Measurements from ENCODE around the gene LAD1. TPM values are rescaled to one million over a fixed set of nuclear protein-coding genes. Genes with fewer than 3 reads are reported as not detected.

LAD1 gene
- total and polyA plus RNA-seq, 9 of the 15 experiments (the other 6 are each of a cell fraction or from before 2014, with no cell fraction given): 0.31 TPM; not detected in 8

- ChIA-PET POLR2A (interaction anchor here (1.1 kb wide), 1 partner anchor 13 kb away, joined by 4 read pairs; no protein-coding TSS in a partner anchor), CTCF (ENCODE audit: low intra/inter-chr PET ratio) (interaction anchor here (0.6 kb wide), 1 partner anchor 254 kb away, joined by 4 read pairs; no protein-coding TSS in a partner anchor)
- DNase-seq (ENCODE audit: extremely low read depth in 1 of 4, low spot score in 3 of 4) (no peak), FAIRE-seq (no peak), ATAC-seq (no peak)
- no peak overlapping the region for H3K4me2 ChIP-seq (ENCODE audit: insufficient read depth, low read length)
- no peaks in the 10 kb centered on the region for H3K4me1 ChIP-seq (replicated peaks in 1 of 2; ENCODE audit: control insufficient read depth in 2 of 2, insufficient read depth in 2 of 2, low read length in 2 of 2)
- no peak overlapping the region for H3K27ac ChIP-seq (ENCODE audit: extremely low read depth, low read depth, low read length)
- BruUV-seq (replicated peaks): no TSS peak
- no peaks in the 10 kb centered on the region for H3K9me1 ChIP-seq (ENCODE audit: control insufficient read depth, insufficient read depth, low read length)
- H3K27me3 ChIP-seq (ENCODE audit: control insufficient read depth in 2 of 2, insufficient read depth in 2 of 2, low read length in 2 of 2): peaks cover 0 to 37% of the 10 kb centered on the region in 2 experiments; a peak in 2 of 5 replicates
- no peaks in the 10 kb centered on the region for H3K36me3 ChIP-seq (ENCODE audit: control insufficient read depth, insufficient read depth, low read length)
- intact Hi-C loops (cut with micrococcal nuclease): no loop called here
- 0% methylated on average over 2 of the region's 2 CpGs for WGBS (ENCODE audit: insufficient coverage, low coverage, missing lambda C conversion rate)
- peaks cover 19% of the 10 kb centered on the region for H4K20me1 ChIP-seq (replicated peaks; ENCODE audit: control insufficient read depth, insufficient read depth, low read length)
- no peak overlapping the region for H3K4me3 ChIP-seq
- H3K9ac ChIP-seq (ENCODE audit: insufficient read depth in 1 of 2, low read depth in 2 of 2, low read length in 2 of 2): no peak overlapping the region
- H3K79me2 ChIP-seq (ENCODE audit: control insufficient read depth, insufficient read depth, low read length): no peaks in the 10 kb centered on the region
- H2AFZ ChIP-seq (ENCODE audit: low read depth, low read length): no peak overlapping the region
- TF ChIP-seq ZNF263 (CRISPR knock-in tag; IDR thresholded peaks at IDR 0.05; ENCODE audit: borderline replicate concordance): no peak
- TF ChIP-seq PHB (CRISPR knock-in tag; IDR thresholded peaks at IDR 0.05): no peak
- TF ChIP-seq ZNF174 (CRISPR knock-in tag; IDR thresholded peaks at IDR 0.05): no peak
- TF ChIP-seq ZNF699 (CRISPR knock-in tag; IDR thresholded peaks at IDR 0.05; ENCODE audit: insufficient replicate concordance): no peak
- TF ChIP-seq L3MBTL2 (IDR thresholded peaks at IDR 0.05): no peak
- TF ChIP-seq HDAC6 (IDR thresholded peaks at IDR 0.05; ENCODE audit: low read depth, low read length): no peak
- no peak for TF ChIP-seq RCOR1 (IDR thresholded peaks at IDR 0.05; ENCODE audit: borderline replicate concordance in 1 of 2, low read depth in 2 of 2, low read length in 2 of 2)
- no peak for TF ChIP-seq ZSCAN29 (IDR thresholded peaks at IDR 0.05)
- no peak for TF ChIP-seq CXXC5 (CRISPR knock-in tag; IDR thresholded peaks at IDR 0.05)
- TF ChIP-seq NFIX (CRISPR knock-in tag; IDR thresholded peaks at IDR 0.05; ENCODE audit: low read depth): no peak
- TF ChIP-seq, protein P1, sequence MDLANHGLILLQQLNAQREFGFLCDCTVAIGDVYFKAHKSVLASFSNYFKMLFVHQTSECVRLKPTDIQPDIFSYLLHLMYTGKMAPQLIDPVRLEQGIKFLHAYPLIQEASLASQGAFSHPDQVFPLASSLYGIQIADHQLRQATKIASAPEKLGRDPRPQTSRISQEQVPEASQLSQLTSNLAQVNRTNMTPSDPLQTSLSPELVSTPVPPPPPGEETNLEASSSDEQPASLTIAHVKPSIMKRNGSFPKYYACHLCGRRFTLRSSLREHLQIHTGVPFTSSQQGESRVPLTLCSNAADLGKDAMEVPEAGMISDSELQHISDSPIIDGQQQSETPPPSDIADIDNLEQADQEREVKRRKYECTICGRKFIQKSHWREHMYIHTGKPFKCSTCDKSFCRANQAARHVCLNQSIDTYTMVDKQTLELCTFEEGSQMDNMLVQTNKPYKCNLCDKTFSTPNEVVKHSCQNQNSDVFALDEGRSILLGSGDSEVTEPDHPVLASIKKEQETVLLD (IDR thresholded peaks at IDR 0.05): no peak
- no peak for TF ChIP-seq SRSF1 (IDR thresholded peaks at IDR 0.05; ENCODE audit: low read depth, low read length)
- TF ChIP-seq MIER1 (IDR thresholded peaks at IDR 0.05; ENCODE audit: low read depth): no peak
- no peak for TF ChIP-seq MAZ (CRISPR knock-in tag; conservative IDR thresholded peaks at IDR 0.05 in 1 of 2, IDR thresholded peaks at IDR 0.05 in 1 of 2)
- TF ChIP-seq ZNF175 (CRISPR knock-in tag; IDR thresholded peaks at IDR 0.05; ENCODE audit: low read depth): no peak
- TF ChIP-seq, protein P2, sequence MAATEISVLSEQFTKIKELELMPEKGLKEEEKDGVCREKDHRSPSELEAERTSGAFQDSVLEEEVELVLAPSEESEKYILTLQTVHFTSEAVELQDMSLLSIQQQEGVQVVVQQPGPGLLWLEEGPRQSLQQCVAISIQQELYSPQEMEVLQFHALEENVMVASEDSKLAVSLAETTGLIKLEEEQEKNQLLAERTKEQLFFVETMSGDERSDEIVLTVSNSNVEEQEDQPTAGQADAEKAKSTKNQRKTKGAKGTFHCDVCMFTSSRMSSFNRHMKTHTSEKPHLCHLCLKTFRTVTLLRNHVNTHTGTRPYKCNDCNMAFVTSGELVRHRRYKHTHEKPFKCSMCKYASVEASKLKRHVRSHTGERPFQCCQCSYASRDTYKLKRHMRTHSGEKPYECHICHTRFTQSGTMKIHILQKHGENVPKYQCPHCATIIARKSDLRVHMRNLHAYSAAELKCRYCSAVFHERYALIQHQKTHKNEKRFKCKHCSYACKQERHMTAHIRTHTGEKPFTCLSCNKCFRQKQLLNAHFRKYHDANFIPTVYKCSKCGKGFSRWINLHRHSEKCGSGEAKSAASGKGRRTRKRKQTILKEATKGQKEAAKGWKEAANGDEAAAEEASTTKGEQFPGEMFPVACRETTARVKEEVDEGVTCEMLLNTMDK (IDR thresholded peaks at IDR 0.05; ENCODE audit: borderline replicate concordance, insufficient read depth, low read depth, low read length, poor library complexity, severe bottlenecking): no peak
- H3K9me3 ChIP-seq (replicated peaks; ENCODE audit: control insufficient read depth, insufficient read depth, low read depth, low read length): no peaks in the 10 kb centered on the region
- in situ Hi-C loops (cut with MboI): no loop called here
These were observed 48.8 kb downstream of the LAD1 start for GRCh38 chr1:201350361-201350725.

Data from K562 (cell line).